NCI-H146 (cell line): ENCODE measurements around the gene CDH4.
"Not testable (repeated sequence)": the region's sequence is repeated elsewhere in the genome, so short reads cannot be mapped to it uniquely, and the experiment has no call there.

Experiments used
- DNase-seq: peaks from one replicate; lab custom pipeline; 2025; lab: John Stamatoyannopoulos, UW

CDH4 gene

DNA sequence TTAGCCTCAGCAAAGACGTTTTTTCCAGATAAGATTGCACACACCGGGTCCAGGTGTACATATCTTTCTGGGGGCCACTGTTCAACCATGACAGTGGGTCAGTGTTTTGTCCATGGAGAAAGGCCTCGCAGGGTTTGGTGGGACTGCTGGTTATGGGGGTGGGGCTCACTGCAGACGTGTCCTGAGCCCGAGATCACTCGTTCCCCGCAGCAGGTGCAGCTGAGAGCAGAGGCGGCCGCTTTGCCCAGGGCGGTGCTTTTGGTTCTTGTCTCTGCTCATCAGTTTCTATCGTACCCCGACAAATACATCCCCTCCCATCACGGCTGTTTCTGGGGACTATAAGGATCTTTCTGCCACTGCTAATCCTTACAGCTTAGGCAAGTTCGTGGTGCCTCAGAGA, 166.9 kb downstream of the CDH4 start:
- no peak for DNase-seq

DNA sequence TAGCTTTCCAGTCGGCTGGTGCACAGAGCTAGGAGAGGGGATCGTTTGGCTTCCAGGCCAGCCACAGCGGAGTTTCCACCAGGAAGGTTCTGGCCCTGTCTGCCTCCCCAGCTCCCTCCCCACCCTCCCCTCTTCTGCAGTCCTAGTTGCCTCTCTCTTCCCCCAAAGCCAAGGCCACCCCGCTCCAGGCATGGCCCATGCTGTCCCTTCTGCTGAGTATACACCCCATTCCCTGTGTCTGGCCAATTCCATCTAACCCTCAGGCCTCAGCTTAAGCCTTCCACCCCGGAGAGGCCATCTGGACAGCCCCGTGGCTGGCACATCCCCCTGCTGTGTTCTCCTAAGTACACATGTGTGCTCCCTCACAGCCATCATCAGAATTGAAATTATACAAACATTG, 167.4 kb downstream of the CDH4 start:
- DNase-seq = no peak

DNA sequence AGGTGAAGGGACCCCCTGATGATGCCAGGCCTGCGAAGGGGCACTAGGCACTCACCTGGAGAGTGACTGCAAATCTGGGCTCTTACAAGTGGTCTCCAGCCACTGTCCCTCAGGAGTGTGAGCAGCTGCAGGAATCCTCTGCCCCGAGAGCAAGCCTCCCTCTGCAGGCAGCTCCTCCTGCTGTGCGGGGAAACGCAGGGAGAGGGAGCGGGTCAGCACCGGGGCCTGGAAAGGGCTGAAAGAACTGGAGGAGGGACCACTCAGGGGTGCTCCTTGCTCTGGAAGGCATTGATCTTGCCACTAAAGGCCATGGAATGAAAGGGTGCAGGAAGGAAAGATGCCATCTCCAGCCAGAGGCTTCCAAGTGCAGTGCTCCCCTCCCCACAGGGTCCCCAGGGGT, 168.0 kb downstream of the CDH4 start:
- no peak for DNase-seq

DNA sequence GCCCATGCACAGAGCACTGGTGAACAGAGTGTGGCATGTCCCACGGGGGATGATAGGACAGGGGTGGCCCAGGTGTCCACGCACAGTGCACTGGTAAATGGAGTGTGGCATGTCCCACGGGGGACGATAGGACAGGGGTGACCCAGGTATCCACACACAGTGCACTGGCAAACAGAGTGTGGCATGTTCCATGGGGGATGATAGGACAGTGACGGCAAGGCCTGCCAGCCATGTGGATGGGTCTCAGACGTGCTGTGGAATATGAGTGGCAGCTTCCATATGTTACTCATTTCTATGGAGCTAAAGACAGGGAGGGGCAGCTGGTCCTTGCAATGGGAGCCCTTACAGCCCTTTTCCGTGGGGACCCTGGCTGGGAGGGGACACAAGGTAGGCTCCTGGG, 168.7 kb downstream of the CDH4 start:
- no peak for DNase-seq

DNA sequence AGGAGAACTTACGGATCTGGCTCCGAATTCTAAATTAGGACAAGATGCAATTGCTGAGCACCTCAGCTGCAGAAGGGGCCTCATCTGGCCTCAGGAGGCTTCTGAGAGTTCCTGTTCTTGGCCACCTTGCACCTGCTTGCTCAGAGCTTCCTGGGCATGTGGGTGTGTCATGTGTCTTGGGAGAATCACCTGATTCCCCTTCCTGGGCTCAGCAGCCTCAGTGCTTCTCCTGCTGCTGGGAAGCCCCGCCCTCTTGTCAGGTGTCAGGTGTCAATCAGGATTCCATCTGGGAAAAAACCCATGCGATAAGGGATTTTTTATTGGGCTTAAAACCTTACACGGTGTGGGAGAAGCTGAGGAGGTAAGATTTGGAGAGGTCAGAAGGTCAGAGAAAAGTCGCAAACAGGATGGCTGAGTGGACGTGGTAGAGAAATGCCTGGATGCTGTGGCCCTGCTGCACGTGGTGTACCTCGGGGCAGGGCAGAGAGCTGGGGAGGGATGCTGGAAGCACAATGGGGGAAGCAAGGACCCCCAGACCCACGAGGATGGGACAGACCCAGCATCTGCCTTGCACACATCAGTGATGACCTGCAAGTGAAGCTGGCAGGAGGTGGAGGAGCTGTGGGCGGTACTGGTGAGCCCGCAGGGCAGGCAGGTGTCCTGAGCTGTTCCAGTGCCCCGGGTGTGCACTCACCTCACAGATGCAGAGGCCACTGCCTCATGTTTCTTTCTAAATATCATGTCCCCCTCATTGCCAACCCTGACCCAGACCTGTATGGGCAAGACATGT, 170.8 kb downstream of the CDH4 start:
- no peak for DNase-seq

DNA sequence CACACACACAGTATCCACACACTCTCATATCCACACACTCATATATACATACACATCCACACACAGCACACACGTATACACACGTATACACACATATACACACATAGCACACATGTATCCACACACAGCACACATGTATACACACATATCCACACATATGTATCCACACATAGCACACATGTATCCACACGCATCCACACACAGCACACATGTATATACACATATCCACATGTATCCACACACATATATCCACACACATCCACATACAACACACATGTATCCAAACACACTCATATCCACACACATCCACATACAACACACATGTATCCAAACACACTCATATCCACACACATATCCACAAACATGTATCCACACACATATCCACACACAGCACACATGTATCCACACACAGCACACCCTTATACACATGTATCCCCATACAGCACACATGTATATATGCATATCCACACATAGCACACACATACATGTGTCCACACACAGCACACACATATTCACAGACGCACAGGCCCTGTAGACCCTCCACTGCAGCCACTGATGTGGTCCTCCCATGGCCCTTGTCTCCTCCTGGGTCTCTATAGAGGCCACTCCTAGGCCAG, 172.1 kb downstream of the CDH4 start:
- no peak for DNase-seq

DNA sequence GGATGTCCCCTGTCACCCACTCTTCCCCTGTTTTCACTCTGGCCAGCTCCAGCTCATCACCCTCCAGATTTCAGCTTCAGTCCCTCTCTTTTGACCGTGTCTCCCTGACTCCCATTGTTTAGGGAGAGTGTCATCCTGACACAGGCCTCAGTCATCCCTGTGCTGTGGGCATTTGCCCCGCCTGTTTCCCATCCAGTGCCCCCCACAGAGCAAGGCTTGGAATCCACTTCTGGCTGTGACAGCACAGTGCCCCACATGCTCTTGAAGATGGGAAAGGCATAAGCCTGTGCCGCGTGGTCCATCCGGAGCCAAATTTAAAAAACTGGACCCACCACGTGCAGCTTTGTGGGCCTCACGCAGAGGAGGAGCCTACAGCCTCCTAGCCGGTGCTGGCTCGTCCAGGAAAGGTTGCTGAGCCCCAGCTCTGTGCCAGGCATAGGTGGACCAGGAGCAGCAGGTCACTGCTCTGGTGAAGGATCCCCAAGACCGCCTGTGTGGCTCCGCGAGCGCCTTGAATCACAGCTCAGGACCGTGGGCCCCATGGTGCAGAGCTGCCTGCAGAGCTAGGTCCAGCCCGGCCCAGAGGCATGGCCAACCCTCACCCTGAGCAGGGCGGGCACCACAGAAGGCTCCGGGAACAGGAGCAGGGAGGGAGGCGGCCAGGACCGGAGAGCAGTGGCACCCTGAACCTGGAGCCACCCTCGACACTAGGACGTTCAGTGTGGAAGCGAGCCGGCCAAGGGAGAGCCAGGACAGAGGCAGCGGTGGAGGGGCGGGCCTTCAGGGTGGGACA, 172.8 kb downstream of the CDH4 start:
- no peak for DNase-seq

DNA sequence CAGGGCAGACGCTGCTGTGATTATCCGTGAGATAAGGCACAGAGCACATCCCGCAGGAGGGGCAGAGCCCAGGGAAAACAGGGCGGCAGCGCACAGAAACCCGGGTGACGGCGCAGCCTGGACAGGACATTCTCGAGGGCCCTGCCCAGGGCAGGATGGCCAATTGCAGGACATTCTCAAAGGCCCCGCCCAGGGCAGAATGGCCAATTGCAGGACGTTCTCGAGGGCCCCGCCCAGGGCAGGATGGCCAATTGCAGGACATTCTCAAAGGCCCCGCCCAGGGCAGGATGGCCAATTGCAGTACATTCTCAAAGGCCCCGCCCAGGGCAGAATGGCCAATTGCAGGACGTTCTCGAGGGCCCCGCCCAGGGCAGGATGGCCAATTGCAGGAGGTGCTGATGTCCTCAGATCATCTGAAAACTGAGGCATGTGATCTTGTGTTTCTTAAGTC, 173.5 kb downstream of the CDH4 start:
- DNase-seq = not testable (repeated sequence)

DNA sequence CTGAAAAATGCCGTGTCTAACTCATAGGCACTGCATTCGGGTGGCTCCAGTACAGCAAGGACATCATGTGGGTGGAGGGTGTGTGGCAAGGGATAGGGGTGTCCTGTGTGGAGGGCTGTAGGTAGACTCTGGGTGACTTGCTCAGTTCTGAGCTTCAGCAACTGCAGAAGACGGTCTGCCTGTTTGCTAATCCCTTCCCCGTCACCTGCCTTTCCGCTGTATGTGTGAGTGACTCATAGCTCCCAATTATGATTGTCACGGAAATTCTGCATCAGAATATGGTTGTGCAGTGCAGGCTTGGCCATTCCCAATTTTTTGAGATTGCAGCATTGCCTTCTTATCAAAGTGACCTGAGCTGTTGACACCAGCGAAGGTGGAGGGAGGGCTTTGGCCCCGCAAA, 174.3 kb downstream of the CDH4 start:
- no peak for DNase-seq

DNA sequence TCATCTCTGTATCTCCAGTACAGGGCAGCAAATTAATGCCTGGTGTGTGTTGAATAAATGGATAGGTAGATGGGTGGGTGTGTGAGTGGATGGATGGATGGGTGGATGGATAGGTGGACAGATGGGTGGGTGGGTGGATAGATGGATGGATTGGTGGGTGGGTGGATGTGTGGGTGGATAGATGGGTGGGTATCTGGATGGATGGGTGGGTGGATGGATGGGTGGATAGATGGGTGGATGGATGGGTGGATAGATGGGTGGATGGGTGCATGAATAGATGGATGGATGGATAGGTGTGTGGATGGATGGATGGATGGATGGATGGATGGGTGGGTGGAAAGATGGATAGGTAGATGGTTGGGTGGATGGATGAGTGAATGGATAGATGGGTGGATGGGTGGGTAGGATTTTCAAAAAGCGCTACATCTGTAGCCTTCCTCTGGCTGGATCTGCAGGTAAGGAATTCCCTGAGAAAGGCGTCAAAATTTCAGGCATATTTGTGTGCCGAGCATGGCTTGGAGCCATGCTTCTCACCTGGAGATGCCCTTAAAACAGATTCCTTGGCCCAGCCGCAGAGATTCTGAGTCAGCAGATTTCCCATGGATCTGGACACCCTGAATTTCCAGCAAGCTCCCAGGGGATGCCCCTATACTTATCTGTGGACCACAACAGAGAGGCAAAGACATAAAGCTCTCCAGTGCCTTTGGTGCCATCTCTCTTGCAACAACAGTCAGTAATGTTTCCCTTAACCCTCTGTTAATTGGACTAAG, 177.6 kb downstream of the CDH4 start:
- DNase-seq = no peak

DNA sequence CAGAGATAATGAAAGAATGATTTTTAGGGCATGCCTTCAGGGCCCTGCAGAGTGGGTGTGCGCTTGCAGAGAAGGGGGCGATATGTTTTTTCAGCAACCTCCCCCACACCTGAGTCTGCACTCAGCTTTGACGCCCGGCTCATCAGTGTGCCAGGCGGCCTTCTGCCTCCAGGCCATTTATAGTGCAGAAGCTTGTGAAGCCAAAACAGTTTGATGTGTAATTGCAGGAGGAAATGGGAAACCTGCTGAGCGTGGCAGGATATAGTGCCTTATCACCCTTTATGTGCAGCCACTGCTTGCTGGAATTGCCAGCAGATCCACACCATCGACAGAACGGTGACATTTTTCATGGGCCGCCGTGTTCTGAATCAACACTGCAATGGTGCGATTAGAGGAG, 178.2 kb downstream of the CDH4 start:
- no peak for DNase-seq

DNA sequence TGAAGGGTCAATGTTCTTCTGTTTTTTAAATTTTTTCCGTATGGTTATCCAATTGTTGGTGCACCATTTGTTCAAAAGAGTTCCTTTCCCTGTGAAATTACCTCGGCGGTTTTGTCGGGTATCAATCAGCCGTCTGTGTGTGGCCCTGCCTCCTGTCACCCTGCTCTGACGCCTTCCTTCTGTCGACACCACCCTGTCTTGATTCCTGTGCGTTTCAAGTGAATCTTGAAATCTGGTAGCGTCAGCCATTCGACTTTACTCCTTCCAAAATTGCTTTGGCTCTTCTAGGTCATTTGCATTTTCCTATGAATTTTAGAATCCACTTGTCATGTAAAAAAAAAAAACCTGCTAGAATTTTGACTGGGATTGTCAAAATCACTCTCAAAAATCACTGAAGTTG, 181.1 kb downstream of the CDH4 start:
- no peak for DNase-seq

DNA sequence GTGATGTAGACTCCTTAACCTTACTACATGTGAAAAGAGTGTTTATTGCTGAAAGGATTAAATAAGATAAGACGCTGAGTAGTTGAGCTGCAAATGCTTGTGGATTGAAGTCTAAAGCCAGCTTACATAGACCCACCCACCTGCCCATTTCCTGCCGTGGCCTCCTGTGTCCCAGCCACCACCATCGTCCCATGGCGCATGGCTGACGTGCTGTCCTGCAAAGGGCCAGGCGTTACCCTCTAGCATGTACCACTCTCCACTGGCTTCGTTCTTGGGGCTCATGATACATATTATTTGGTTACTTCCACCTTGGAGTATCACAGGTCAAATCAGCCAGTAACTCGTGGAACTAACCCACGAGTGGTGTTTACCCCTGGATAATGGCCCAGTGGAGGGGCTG, 181.8 kb downstream of the CDH4 start:
- DNase-seq = no peak

DNA sequence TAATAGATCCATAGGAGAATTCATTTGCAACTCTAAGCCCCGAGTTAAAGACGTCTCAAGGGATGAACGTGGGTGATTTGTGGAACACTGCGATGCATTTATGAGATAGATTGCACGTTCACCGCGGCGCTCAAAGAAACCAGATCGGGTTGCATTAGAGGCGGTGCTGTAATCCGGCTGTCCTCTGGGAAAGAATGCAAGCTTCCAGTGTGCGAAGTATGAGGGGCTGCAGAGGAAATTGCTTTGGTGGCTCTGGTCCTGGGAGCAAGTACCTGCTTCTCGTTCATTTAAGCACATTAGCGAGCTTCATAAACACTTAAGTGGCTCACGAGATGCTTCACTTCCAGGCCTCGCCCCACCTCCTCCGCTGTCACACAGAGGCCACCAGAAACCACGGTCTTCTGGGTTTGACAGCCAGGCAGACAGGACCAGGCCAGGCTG, 182.3 kb downstream of the CDH4 start:
- no peak for DNase-seq

DNA sequence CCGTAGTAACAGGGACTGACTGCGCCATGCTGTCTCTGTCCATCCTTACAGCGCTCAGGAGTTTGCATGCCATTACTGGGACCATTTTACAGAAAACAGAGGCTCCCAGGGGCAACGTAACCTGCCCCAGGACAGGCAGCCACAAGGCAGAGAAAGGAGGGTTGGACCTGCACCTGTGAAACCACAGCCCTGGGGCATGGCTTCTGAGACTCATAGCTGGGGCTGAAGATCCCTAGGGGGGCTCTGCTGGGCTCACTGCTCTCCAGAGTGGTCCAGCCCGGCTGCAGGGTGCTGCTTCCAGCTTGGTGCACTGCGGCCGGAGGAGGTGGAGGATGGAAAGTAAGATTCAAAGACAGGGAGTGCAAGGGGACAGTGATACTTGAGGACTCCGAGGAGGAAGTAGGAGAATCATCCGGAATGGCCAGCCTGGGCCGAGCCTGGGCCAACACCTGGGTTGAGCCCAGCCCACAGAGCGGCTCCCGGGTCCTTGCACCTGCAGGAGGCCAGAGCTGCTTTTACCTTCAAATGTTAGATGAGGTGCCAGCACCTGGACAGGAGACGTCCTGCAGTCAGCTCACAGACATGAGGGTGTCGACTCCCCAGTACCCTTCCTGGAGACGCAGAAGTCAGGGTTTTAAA, 183.2 kb downstream of the CDH4 start:
- no peak for DNase-seq

DNA sequence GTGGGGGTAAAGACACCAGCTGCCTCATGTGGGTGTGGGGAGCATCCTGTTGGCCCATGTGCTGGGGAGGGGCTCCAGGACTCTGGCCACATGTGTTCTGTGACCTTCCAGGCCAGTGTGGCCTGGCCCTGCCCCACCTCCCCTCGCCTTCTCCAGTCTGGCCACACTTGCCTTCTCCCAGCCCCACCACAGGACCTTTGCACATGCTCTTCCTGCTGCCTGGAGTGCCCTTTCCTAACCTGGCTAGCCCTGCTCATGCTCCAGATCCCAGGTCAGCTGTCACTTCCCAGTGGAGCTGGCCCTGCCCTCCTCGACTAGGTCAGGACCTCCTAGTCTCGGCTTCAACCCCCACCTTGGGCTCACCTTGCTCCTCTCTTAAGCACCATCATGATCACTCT, 183.8 kb downstream of the CDH4 start:
- DNase-seq = no peak

DNA sequence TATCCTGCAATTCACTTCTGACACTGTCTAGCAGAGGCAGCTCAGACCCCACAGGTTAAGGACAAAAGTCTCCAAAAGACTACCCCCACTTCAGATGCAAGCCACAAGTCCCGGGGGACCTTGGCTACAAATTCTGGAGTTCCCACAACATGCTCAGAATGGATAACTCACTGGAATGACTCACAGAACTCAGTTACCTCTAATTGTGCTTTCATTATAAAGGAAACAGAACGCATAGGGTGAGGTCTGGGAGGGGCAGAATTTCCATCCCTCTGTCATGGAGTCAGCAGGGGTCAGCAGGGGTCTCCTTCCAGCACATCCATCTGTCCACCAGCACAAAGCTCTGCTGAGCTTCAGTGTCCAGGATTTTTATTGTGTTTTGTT, 184.2 kb downstream of the CDH4 start:
- DNase-seq = no peak

DNA sequence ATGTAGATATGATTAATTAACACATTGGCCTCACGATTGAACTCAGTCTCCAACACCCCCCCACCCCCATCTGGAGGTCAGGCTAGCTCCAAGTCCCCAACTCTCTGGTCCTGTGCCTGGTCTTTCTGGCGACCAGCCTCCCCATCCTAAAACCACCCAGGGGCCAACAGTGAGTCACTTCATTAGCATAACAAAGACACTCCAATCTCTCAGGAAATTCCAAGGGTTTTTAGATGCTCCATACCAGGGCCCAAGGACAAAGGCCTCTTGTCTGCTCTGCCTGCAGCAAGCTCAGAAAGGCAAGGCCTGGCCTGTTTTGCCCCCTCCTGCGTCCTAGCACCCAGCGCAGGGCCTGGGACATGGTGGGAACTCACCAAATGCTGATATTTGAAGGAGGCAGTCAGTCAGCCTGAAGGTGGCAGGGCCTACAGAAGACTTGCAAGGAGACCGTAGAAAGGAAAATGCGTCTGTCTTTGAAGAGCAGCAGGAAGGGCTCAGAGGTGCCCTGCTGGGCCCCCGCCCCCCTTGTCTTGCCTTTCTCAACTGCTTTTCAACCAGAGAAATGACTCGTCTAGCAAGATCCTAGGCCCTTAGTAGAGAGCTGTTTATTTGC, 184.7 kb downstream of the CDH4 start:
- DNase-seq = no peak

DNA sequence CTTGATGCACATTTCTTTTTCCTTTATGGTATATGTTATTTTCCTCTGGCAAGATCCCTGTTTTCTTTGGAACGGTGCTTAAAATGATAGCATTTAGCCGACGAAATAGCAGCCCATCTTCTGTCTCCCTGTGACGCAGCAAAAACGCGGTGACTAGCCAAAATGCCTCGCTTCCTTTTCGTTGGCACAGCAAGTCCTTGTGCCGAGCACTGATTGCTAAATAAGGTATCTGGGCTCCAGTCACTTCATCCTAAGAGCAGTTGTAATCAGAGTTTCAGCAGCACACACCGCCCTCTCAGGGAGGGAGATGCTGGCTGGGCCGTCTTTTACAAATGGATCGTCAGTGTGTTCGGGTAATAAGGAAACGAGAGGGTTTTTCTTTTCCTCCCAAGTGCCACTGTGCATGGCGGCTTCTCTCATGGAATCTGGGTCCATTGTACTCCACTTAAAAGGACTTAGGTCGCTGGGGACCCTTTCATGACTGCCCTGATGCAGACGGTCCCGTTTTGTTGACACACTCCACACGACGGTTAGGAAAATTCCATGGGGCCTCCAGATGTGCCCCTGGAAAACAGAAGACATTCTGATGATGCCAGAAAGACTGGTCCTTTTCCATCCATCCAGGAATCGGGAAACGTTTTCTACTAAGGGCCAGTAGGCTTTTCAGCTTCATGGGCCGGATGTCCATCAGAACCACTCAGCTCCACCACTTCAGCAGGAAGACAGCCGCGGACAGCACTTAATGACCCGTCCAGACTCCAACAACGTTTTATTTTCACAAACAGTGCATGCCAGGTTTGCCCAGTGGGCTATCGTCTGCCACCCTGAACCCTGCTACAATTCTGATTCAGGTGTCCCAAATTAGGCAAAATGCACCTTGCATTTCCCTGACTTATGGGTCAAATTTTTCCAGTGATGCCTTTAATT, 185.5 kb downstream of the CDH4 start:
- no peak for DNase-seq

DNA sequence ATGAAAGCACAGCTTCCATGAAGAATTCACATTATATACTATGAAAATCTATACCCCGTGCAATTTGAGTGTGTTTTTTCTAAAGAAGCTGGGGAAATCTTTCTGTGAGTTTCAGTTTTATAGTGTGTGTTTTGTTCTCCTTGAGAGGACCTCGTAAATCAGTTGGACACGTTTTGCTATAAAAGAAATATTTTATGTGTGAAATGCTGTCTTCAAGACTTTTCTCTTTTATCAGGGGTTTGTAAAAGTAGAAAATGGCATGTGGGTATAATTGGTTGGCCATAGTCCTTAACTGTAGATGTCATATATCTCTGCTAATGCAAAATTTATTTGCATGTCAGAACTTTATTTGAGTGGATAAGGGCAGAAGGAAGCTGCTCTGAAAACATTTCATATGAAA, 186.2 kb downstream of the CDH4 start:
- no peak for DNase-seq
